CD4-positive, alpha-beta T cell treated with Interleukin-10 for 1 hour (primary cell): ENCODE measurements around the gene SSTR5.

ENCODE experiments used
- DNase-seq: peaks from one replicate; pipeline ENCODE4 v3.0.0-alpha.2; 2020

SSTR5 gene

DNA sequence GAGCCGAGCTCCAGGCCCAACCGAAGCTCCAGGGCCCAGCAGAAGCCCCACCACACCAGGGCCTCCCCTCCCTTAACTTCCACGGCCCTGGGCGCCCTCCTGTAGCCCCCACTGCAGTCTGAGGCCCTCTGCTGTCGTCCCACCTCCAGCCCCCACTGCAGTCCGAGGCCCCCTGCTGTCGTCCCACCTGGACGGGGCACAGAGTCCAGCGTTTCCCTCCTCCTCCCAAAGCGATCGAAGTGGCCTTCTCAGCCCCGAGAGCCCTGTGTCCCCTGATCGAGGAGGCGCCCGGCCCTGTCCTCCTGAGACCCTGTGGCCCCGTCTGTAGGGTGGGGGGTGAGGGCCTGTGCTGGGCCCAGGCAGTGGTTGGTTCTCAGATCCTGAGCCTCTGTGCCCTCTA lies 54.6 kb downstream of the SSTR5 start:
- no peak for DNase-seq

DNA sequence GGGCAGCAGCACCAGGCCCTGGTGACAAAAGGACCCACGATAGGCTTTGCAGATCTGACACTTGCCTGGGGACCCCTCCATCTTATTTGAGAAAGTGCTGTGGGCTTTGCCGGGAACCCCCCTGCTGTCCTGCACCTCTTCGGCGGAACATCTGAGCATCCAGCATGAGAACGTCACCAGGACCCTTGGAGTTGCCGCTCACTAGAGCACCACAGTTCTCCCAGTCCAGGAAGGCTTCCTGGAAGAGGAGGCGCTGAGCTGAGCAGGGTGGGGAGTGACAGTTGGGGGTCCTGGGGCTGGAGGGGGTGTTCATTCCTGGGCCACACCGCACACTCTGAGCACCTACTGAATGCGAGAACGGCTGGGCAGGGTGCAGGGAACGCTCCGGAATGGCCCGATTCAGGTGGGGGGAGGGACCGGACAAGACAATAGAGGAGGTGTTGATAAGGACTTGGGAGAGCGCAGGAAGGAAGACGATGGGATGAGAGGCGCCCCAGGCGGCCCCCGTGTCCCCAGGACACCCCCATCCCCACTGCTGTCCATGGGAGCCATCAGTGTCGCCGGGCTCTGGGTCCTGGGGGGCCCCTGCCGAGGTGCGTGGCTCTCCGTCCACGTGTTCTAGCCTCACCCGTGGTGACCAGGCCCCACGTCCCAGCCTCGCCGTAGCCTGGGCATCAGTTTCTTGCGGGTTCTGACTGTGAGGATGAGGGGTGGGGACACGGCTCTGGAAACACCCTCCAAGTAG lies 55.6 kb downstream of the SSTR5 start:
- no peak for DNase-seq

DNA sequence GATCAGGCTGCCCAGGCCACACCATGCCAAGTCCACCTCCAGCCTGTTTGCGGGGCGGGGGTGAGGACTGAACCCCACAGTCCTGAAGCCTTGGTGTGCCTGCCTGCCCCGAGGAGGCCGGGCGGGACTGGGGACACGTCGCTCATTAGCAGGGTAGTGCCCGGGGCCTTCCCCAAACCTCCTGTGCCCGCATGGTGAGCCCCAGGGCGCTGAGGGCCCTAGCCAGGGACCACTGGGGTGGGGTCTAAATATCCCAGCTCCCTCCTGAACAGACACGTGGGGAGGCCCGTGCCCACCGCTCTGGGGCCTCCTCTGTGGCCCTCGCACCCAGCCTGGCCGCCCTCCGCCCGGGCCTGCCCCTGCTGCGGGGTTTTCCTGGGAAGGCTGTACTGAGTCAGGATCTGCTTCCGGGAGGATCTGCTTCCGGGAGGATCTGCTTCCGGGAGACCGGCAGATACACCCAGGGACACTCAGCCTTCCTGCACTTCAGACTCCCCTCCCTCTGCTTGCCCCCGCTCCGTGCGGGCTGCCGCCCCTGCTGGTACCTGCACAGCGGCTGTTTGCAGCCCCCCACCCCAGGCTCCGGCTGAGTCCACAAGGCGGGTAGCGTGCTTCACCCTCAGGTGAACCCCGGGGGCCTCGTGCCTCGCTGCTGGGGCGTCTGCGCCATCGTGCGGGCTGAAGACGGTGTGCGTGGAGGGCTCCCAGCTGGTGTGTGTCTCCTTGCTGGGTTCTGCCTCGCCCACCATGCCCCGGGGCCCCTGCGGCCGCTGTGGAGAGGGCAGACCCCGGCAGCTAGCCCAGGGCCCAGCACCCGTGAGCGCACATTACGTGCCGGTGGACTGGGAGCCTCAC lies 56.8 kb downstream of the SSTR5 start:
- DNase-seq = no peak

DNA sequence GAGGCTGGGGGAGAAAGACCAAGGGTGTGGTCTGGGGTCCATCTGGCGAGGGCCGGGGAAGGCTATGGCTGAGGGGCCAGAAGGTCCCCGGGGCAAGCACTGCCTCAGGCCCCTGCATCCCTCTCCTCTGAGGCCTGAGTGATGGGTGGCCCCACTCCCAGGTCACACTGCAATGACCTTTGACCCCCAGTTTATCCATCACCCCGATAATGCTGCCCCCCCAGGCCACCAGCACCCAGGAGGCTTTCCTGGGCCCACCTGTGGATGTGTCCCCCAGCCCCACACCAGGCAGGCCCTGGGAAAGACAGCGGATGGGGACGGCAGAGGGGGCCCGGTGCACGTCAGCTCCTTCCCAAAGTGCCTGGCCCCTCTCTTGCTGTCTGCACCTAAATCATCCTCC lies 57.8 kb downstream of the SSTR5 start:
- DNase-seq = no peak
